Stimulated activated naive CD8-positive, alpha-beta T cell treated with anti-CD3 and anti-CD28 coated beads, Interleukin-15, Interleukin-2, amounts not matched to agents 100 U/mL and 50 U/mL, for 24 hours (primary cell): ENCODE data around the gene EMC10.
A peak's percentile ranks its signal among the peaks of the same experiment; 100 is the strongest.
"Not testable (repeated sequence)": the region's sequence is repeated elsewhere in the genome, so short reads cannot be mapped to it uniquely, and the experiment has no call there.

ENCODE experiments used
- ATAC-seq: fragments of 150-1000 bp; cut with Tn5 transposase; one replicate; pipeline ENCODE4 v1.10.0; 2021
- DNase-seq: peaks from one replicate; pipeline ENCODE4 v3.0.0; 2021

The EMC10 gene

DNA sequence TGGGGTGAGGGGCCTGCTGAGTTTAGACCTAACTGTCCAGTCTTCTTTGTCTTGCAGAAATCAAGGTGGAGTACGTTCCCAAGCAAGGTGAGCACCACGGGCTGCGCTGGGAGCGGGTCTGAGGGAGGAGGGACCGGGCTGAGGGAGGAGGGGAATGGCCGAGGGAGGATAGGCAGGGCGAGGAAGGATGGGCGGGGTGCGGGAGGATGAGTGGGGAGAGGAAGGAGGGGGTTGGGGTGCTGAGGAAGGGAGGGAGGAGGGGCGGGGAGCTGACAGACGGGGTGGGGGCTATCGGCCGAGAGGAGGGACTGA, 25.1 kb upstream of the EMC10 start:
- DNase-seq (no peak), ATAC-seq (no peak)

DNA sequence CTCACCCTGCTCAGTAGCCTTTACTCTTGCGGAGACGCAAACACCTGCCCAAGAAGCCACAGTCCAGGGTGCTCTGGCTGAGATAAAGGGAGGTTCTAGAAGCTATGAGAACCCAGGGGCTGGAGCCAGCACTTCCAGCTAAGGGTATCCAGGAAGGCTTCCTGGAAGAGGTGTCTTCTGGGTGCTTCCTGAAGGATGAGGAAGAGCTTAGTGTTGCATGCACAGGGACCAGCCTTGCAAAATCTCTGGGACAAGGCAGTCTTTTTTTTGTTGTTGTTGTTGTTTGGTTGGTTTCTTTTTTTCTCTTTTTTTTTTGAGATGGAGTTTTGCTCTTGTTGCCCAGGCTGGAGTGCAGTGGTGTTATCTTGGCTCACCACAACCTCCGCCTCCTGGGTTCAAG, 23.1 kb upstream of the EMC10 start:
- DNase-seq = no peak
- ATAC-seq = no peak

DNA sequence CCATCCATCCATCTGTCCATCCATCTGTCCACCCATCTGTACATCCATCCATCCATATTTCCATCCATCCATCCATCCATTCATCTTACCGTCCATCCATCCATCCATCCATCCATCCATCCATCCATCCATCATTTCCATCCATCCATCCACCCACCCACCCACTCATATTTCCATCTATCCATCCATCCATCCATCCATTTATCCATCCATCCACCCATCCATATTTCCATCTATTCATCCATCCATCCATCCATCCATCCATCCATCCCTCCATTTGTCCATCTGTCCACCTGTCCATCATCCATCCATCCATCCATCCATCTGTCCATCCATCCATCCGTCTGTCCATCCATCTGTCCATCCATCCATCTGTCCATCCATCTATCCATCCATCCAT, 20.3 kb upstream of the EMC10 start:
- ATAC-seq = no peak

DNA sequence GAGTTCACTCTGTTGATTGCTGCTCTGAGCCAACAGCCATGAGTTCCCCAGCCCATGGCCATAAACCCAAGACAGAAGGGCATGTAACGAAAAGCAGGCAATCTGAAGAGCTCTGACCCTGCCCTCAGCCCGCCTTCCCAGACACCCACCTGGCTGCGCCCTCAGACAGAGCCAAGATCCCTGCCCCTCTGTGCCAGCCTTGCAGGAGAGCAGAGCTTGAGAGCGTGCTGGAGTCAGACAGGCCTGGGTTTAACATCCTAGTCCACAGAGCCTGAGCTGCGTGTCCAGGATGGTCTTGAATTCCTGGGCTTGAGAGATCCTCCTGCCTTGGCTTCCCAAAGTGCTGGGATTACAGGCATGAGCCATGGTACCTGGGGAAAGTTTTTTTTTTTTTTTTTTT, 19.0 kb upstream of the EMC10 start:
- no peak for DNase-seq
- ATAC-seq = no peak

More for the DNA sequence above, 20.3 kb upstream of the EMC10 start:
- no peak for DNase-seq

DNA sequence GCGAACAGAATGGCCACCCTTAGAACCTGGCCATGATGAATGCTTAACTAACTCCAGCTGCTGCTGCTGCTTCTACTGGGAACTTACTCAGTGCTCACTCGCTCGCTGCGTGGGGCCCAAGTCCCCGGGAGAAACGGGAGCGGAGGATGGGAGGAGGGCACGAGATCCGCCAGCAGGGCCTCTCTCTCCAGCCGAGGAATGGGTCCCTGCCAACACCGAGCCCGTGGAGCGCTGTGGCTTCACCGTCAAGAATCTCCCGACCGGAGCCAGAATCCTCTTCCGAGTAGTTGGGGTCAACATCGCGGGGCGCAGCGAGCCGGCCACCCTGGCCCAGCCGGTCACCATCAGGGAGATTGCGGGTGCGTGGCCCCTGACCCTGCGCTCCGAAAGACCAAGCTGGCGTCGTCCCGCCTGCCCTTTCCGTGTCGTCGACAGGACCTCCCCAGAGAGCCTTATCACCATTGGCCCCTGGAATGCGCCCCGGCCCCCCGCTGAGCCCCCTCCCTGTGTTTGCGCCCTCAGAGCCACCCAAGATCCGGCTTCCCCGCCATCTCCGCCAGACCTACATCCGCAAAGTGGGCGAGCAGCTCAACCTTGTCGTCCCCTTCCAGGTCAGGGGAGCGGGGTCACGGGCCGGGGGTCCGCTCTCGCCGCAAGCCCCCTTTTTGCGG, 17.8 kb upstream of the EMC10 start:
- ATAC-seq (no peak), DNase-seq (no peak)

DNA sequence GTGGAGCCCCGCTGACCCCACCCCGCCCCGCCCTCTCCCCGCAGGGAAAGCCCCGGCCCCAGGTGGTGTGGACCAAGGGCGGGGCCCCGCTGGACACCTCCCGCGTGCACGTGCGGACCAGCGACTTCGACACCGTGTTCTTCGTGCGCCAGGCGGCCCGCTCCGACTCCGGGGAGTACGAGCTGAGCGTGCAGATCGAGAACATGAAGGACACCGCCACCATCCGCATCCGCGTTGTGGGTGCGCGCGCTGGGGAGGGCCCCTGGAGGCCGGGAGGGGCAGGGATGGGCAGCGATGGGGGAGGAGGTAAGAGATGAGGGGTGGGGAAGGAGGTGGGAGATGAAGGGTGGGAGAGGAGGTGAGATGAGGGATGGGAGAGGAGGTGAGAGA, 17.2 kb upstream of the EMC10 start:
- ATAC-seq (no peak), DNase-seq (no peak)

DNA sequence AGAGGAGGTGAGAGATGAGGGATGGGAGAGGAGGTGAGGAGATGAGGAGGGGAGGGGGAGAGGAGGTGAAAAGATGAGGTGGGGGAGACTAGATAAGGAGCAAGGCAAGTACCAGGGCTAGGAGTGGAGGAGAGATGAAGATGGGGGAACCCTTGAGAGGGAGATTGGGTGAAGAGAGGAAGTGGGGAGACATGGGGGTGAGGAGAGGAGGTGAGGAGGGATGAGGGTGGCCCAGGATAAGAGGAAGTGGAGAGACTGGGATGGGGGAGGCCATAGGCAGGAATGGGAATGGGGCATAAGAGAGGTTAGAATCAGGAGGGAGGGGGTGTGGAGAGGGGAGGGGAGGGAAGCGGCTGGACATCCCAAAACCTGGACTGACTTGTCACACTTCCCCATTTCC, 16.7 kb upstream of the EMC10 start:
- DNase-seq = no peak

DNA sequence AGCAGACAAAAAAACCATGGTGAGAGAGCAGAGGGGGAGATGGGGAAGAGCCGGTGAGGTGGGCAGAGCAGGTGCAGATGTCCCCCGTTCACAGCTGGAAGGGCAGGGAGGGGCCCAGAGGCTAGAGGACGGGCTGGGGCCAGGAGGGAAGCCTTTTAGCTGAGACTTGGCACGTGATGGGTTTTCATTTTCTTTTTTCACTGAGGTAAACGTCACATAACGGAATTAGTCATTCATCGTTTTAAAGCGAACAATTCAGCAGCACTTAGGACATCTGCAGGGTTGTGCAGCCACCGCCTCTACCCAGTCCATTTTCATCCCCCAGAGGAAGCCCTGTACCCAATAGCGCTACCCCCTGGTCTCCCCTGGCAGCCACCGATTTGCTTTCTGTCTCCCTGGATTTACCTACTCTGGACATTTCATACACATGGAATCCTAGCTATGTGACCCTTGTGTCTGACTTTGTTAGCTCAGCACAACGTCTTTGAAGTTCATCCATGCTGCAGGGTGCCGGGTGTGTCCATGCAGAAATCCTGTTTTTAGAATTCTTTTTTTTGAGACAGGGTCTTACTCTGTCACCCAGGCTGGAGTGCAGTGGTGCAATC, 16.0 kb upstream of the EMC10 start:
- peak; percentile 63 for ATAC-seq
- DNase-seq = peak; percentile 31

More for the DNA sequence above, 16.7 kb upstream of the EMC10 start:
- ATAC-seq = no peak

DNA sequence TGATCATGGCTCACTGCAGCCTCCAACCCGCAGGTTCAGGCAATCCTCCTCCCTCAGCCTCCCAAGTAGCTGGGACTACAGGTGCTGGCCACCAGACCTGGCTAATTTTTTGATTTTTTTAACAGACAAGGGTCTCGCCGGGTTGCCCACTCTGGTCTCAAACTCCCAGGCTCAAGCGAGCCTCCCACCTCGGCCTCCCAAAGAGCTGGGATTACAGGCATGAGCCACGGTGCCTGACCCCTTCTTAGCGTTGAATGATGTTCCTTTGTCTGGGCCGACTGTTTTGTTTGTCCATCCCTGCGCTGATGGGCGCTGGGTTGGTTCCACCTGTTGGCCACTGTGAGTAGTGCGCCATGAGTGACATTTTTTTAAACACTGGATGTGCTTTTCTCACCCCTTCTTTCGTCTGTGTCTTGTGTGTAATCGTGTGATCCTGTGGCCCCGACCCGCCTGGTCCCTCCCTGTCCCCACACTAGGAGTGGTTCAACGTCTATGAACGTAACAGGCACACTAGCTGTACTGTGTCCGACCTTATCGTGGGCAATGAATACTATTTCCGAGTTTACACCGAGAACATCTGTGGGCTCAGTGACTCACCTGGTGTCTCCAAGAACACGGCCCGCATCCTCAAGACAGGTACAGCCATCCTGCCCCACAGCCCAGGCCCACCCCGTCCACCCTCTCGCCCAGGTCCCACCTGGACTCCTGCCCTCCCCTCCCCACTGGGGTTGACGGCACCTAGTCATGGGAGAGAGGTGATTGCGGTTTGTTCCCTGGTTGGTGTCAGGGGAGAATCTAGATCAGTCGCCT, 15.0 kb upstream of the EMC10 start:
- ATAC-seq (peak; percentile 82), DNase-seq (peak; percentile 70)

DNA sequence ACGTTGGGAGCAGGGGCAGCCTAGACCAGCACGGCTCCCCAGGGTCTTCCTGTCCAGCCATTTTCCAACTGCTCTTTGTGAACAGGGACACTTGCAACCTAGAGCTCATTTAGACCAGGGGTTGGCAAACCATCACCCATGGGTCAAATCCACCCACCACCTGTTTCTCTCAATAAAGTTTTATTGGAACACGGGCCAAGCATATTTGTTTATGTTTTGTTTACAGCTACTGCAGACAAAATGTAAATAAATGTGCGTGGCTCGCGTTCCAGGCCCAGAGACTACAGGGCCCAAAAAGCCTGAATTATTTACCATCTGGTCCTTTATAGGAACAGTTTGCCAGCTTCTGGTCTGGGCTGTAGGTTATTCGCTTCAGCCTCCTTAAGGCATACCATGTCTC, 13.3 kb upstream of the EMC10 start:
- DNase-seq (no peak), ATAC-seq (no peak)

DNA sequence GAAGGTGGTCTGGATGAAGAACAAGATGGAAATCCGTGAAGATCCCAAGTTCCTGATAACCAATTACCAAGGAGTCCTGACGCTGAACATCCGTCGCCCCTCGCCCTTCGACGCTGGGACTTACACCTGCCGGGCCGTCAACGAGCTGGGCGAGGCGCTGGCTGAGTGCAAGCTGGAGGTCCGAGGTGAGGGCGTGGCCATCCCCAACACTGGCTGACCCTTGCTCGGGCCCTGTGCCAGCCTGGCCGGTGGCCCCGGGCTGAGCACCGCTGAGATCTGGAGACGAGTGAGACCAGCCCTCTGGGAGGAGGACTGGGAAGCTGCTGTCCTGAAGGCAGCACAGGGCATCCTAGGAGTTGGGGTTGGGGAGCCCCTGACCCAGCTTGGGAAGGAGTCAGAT, 12.0 kb upstream of the EMC10 start:
- DNase-seq (no peak), ATAC-seq (no peak)

DNA sequence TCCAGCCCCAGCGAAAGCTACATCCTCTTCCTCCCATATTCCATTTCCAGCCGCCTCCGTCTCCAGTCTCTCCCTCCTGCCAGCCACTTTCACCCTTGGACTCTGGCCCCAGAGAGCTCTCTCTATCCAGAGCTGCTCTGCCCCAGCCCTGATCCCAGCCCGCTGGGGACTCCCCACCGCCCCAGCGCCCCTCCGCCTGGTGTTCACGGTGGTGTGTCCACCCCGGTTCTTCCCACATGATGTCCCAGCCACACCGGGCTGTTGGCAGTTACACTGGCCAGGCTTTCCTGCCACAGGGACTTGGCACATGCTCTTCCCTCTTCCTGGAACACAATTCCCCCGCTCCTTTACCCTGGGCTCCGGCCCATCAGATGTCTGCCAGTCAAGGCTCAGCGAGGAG, 11.3 kb upstream of the EMC10 start:
- no peak for DNase-seq
- no peak for ATAC-seq

DNA sequence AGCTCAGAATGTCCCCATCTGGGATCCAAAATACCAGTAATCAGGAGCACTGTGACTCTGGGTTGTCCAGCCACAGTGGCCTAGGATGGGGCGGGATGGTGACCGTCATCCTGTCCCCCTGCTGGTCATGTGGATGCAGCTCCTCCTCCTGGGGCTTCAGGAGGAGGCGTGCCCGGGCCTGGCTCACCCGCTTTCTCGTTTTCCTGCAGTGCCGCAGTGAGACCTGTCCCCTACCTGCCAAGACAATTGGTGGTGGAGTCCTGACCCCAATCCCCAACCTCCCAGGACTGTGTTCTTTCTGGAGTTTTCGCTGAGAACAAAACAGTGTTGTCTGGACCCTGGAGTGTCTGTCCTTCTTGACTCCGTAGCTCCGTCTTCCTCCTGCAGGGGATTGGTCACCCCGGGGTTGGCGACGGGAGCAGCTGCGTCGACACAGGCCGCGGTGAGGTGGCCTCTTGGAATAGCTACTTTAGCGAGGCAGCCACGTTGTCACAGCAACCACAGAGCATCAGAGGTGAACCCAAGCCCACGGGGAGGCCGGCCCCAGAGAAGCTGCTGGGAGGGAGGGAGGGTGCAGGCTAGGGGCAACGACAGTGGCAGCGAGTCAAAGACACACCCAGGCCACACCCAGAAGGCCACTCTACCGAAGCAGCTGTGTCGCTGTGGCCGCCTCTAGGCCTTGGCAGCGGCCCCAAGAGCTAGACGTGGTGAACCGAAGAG, 10.2 kb upstream of the EMC10 start:
- DNase-seq = no peak
- ATAC-seq = no peak

DNA sequence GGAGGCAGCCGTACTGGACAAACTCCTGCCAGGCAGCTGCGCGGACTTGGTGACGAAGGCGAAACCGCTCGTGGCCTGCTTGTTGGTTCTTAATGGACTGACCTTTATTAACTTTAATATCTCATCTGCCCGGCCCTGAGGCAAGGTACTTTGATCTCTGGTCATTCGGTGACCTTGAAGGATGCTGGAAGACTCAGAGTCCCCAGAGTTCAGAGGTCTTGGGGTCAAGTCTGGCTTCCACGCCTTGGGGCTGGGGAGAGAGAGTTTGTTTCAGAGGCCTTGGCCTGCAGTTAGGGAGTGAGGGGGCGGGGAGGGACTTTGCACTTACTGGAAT, 9.6 kb upstream of the EMC10 start:
- no peak for DNase-seq
- no peak for ATAC-seq

DNA sequence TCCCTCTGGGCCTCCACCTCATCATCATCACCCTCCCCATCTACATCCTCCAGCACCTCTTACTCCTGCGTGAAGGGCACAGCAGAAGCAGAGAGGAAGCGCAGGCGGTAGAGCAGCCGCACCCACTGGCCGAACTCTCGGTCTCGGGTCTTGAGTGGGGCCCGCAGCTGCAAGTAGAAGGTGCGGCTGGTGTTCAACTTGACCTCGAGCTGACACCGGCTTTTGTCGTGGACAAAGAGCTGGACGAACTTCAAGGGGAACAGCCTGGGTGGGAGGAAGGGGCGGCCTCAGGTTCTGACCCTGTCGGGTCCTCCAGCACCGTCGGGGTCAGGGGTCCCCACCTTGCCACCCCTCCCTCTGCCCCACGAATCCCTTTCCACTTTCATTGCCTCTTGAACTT, 8.7 kb upstream of the EMC10 start:
- DNase-seq = no peak
- no peak for ATAC-seq

DNA sequence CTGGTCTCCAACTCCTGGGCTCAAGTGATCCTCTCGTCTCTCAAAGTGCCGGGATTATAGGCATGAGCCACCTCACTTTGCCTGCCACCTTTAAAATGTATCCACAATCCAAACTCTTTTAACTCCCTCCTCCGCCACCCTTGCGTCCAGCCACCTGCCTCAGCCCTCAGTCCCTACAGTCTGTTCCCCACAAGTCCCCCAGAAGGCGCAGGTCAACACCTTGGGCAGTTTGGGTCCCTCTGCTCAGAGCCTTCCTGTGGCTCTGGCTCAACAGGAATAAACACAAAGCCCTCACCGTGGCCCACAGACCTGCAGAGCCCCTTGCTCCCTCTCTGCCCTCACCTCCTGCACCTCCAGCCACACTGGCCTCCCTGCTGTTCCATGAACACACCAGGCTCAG, 7.5 kb upstream of the EMC10 start:
- DNase-seq (no peak), ATAC-seq (no peak)

DNA sequence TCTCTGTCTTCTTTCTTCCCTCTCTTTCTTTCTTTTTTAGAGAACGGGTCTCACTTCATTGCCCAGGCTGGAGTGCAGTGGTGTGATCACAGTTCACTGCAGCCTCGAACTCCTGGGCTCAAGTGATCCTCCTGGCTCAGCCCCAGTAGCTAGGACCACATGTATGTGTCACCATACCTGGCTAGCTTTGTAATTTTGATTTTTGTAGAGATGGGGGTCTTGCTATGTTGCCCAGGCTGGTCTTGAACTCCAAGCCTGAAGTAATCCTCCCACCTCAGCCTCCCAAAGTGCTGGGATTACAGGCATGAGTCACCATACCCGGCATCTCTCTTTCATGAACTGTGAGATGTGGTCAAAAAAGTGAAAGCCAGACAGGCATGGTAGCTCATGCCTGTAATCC, 3.0 kb upstream of the EMC10 start:
- not testable (repeated sequence) for ATAC-seq, DNase-seq

DNA sequence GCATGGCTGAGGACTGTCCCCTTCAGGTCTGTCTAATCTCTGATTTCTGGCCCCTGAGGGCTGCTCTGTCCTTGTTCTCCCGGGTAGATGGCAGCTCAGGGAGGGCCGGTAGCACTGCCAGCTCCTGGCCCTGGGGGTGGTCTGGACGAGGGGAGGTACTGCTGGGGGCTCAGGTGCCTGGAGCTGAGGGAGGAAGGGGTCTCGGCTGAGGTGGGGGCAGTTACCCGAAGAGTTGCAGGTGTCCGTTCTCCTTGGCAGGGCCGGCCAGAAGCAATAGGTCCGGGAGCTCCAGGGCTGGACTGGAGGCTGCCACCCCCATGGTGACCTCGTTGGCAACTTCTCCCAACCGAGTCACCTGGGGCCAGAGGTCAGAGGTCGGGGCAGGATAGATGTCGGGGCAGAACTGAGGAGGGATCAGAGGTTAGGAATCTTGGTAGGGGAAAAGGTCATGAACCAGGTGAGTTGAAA, 1.2 kb upstream of the EMC10 start:
- no peak for ATAC-seq
- no peak for DNase-seq

DNA sequence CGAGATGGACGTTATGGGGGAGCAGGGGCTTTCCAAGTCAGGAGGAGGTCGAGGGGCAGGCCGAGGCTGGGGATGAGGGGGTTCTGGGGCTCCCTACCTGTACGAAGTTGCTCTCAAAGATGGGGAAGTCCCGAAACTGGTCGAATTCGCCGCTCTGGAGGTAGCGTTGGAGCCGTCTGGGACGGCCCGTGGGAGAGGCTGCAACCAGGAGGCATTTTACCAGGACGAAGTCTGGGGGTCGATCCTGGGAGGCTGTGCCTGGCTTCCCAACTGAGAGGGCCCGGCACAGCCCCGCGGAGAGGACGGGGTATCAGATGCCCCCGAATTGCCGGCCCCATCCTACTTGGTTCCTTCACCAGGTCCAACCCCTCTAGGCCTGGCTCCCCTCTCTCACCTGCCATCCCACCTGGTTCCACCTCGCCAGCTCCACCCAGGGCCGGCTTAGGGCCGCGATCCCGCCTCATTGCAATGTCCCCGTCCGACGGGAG, 527 bp upstream of the EMC10 start:
- no peak for DNase-seq
- no peak for ATAC-seq

DNA sequence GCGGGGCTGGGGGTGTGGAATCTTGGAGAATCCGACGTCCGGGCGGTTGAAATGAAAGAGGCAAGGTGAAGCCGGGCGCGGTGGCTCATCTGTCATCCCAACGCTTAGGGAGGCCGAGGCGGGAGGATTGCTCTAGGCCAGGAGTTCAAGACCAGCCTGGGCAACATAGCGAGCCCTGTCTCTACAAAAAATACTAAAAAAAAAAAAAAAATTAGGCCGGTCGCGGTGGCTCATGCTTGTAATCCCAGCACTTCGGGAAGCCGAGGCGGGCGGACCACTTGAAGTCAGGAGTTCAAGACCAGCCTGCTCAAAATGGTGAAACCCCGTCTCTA, 566 bp downstream of the EMC10 start:
- no peak for ATAC-seq

DNA sequence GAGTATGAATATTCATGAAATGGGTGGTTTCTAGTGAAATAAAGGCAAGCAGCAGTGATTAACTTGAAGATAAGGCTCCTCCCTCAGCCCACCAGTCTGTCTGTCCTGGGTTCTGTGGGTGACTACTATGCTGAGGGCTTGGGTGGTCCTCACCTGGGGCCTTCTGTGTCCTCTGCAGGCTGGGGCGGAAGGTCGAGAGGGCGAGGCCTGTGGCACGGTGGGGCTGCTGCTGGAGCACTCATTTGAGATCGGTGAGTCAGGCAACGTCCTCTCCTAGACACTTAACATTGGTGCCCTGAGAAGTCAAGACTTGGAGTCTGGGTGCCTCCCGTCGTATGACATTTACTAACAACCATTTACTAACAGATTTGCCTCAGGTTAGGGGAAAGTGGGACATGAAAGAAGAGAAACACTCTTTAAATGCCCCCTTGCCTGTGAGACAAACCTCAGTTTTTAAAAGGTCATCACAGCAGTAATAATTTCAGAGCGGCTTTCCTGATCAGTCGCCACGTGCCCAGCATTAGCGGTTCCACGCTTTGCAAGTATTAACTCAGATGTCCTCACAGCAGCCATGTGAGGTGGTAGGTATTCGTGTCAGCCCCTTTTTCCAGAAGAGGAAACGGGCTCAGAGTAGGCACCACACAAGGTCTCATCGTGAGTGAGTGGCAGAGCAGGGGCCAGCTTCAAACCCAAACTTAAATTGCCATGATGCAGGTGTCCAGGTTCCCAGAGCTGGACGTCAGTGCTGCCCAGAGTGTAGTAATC, 1.6 kb downstream of the EMC10 start:
- DNase-seq (no peak), ATAC-seq (no peak)

More for the DNA sequence above, 566 bp downstream of the EMC10 start:
- no peak for DNase-seq
